Upper lobe of right lung (tissue), 1 donor: ENCODE measurements around the gene PCK2. TPM values are rescaled to one million over a fixed set of nuclear protein-coding genes. Genes with fewer than 3 reads are reported as not detected.

Experiments used
- ATAC-seq: fragments of 200-7000 bp; cut with Tn5 transposase; one replicate; pipeline ENCODE4 v1.9.1; 2020; ENCODE audit warnings: mild to moderate bottlenecking, moderate library complexity
- DNase-seq: peaks from one replicate; pipeline ENCODE4 v3.0.0-alpha.2; 2020
- H3K27ac ChIP-seq: fragments of 200-600 bp; one replicate; pipeline ENCODE4 v1.8.0; 2022
- H3K27me3 ChIP-seq: fragments of 200-600 bp; one replicate; pipeline ENCODE4 v1.8.0; 2022; ENCODE audit warnings: mild to moderate bottlenecking
- H3K36me3 ChIP-seq: fragments of 200-600 bp; one replicate; pipeline ENCODE4 v1.8.0; 2022
- H3K4me1 ChIP-seq: fragments of 200-600 bp; one replicate; pipeline ENCODE4 v1.8.0; 2022
- H3K4me3 ChIP-seq: fragments of 200-600 bp; one replicate; pipeline ENCODE4 v1.8.0; 2022; ENCODE audit warnings: mild to moderate bottlenecking
- H3K9me3 ChIP-seq: fragments of 200-600 bp; one replicate; pipeline ENCODE4 v1.8.0; 2022
- intact Hi-C: fragments of 100-400 bp; cut with DNase I; formaldehyde crosslinking; loops from one replicate; pipeline ENCODE4 v1.11.0; 2022
- total RNA-seq: library from RNA; stranded (reverse); fragmentation: NEBNext Ultra II Directional; extraction: Animal tissue kit (Norgen Biotek cat#: 25700); gene quantifications from one replicate; pipeline ENCODE4 v1.2.1, GENCODE V29; 2021
- TF ChIP-seq, protein P1 (sequence below): fragments of 200-600 bp; IDR thresholded peaks from one replicate; pipeline ENCODE4 v1.8.0; 2022; ENCODE audit warnings: antibody characterized with exemption
- donor health status: DM: no; HTN: yes; CAD: no; lungs with severe emphysema.

Gene PCK2
- total RNA-seq, 1 donor from 2014 or later, result 39.9 TPM

GRCh38 chr14:24068711-24069410, 25.2 kb upstream of the PCK2 start:
- Histone ChIP-seq H3K27me3 (peaks cover 8% of the 10 kb centered on the region), H3K4me3 (no peak overlapping the region), H3K36me3 (no peaks in the 10 kb centered on the region), H3K4me1 (no peaks in the 10 kb centered on the region), H3K27ac (no peak overlapping the region), H3K9me3 (no peaks in the 10 kb centered on the region)
- ATAC-seq (no peak), DNase-seq (peak; percentile 45)
- TF ChIP-seq, protein P1, sequence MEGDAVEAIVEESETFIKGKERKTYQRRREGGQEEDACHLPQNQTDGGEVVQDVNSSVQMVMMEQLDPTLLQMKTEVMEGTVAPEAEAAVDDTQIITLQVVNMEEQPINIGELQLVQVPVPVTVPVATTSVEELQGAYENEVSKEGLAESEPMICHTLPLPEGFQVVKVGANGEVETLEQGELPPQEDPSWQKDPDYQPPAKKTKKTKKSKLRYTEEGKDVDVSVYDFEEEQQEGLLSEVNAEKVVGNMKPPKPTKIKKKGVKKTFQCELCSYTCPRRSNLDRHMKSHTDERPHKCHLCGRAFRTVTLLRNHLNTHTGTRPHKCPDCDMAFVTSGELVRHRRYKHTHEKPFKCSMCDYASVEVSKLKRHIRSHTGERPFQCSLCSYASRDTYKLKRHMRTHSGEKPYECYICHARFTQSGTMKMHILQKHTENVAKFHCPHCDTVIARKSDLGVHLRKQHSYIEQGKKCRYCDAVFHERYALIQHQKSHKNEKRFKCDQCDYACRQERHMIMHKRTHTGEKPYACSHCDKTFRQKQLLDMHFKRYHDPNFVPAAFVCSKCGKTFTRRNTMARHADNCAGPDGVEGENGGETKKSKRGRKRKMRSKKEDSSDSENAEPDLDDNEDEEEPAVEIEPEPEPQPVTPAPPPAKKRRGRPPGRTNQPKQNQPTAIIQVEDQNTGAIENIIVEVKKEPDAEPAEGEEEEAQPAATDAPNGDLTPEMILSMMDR, result no peak
- intact Hi-C loops, result no loop called here

- TF ChIP-seq, protein P1, result no peak
- ATAC-seq, result no peak
- Histone ChIP-seq H3K36me3 (no peaks in the 10 kb centered on the region), H3K27me3 (peaks cover 8% of the 10 kb centered on the region), H3K27ac (no peak overlapping the region), H3K4me1 (no peaks in the 10 kb centered on the region), H3K9me3 (no peaks in the 10 kb centered on the region), H3K4me3 (no peak overlapping the region)
- peak; percentile 40 for DNase-seq
- intact Hi-C loops, result no loop called here
Observed at GRCh38 chr14:24069411-24069735, 24.7 kb upstream of the PCK2 start.

DNA sequence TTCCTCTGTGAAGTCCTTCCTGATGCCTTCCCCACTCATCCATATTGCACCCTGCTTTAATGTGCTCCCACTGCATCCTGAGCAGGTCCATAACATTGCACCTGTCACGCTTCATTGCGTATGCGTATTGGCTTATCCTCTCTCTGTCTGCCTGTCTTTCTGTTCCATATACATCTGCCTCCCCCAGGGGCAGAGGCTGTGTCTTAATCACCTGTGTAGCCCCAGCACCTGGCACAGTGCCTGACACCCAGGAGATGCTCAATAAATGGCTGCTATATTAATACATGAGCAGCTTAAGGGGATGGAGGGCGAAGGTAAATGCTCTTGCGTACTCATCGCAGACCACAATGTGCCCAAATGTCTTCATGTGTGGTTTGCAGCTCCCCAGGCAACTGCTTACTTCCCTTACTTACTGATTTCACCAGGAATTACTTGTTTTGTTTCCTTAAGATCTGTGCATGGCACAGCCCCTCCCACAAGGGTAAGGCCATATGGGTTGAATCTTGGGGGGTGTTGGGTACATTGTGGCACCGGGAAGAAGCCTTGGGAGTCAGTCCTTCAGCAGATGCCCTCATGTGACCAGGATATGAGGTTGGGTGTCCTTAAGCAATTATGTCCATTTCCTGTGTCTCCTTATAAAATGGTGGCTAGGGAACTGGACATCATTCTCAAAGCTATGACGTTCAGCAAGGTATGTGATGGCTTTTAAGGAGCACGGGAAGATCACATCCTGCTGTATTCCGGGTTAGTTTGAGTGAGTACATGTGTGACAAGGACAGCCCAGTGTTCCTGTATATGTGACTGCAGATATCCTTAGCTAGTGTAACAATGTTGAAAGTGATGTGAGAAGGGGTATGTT, 23.6 kb upstream of the PCK2 start:
- Histone ChIP-seq H3K36me3 (no peaks in the 10 kb centered on the region), H3K4me1 (no peaks in the 10 kb centered on the region), H3K4me3 (no peak overlapping the region), H3K9me3 (no peaks in the 10 kb centered on the region), H3K27me3 (peaks cover 8% of the 10 kb centered on the region), H3K27ac (no peak overlapping the region)
- peak; percentile 10 for ATAC-seq
- TF ChIP-seq, protein P1, result no peak
- no peak for DNase-seq
- intact Hi-C loops, result no loop called here

DNA sequence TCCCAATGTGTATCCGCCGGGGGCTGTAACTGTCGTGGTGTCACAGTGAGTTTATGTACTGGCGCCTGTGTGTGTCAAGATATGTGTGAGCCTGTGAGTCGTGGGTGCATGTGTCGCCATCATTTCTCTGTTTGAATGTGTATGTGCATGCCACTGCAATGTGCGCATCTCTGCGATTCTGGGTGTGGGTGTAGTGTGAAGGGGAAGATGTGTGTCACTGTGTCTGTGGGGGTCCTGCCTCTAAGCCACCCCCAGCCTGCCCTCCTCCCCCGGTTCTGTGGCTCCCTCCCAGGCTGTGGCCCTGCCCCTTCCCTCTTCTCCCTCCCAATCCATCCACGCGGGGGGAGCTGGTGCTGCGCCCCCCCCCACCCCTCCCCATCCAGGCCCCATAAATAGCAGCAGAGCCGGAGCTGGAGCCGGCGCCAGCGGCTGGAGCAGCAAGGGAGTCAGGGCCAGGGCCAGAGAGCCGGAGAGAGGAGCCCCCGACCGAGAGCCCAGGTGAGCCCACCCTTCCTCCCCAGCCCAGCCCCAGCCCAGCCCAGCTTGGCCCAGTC, 22.9 kb upstream of the PCK2 start, which contains the start of gene CPNE6:
TSS of gene CPNE6 (plus strand) at position 419 of the 554 bp plus-strand sequence. CDS start 1,375 bp downstream, outside the sequence.
- Histone ChIP-seq H3K27ac (no peak within 1 kb of the TSS), H3K27me3 (peaks cover 8% of the 10 kb centered on the region), H3K4me3 (no peak within 1 kb of the TSS), H3K36me3 (no peaks in the 10 kb centered on the region), H3K9me3 (no peaks in the 10 kb centered on the region), H3K4me1 (no peaks in the 10 kb centered on the region)
- TF ChIP-seq, protein P1, result no peak
- intact Hi-C loops, result no loop called here
- ATAC-seq (no peak), DNase-seq (no peak)

- ATAC-seq (no peak), DNase-seq (no peak)
- Histone ChIP-seq H3K36me3 (no peaks in the 10 kb centered on the region), H3K27ac (no peak overlapping the region), H3K27me3 (peaks cover 8% of the 10 kb centered on the region), H3K4me1 (no peaks in the 10 kb centered on the region), H3K9me3 (no peaks in the 10 kb centered on the region), H3K4me3 (no peak overlapping the region)
- TF ChIP-seq, protein P1, result no peak
- intact Hi-C loops, result no loop called here
Observed at GRCh38 chr14:24071836-24072430, 22.2 kb upstream of the PCK2 start.
